ENCODE results near the gene ADAMTS2.

DNA sequence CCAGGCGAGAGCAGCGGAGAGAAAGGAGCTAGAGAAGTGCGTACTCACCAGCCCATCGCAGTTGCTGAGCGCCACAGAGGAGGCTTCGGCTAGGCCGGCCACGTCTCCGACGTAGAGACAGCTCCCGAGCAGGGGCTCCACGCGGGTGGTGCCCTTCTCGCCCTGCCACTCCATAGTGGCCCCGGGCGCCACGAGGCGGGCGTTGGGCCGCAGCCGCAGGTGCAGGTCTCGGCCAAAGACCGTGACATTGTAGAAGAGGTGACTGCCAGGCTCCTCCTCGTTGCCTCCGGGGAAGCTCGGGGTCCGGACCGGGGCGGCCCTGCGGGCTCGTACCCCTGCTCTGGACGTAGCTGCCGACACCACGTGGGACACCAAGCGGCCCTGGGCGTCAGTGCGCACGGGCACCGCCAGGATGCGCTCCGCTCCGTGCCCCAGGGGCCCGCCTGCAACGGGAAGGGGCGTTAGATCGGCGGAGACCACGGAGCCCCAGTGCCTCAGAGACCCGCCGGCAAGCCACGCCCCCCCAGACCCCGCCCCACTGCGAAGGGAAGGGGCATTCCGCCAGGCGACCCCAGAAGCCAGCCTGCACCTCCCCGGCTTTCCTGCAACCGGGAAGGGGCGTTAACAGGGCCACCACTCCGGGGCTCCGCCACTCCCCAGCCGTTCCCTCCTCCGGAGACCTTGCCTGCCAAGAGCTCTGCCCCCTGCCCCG is 1.4 kb downstream of the ADAMTS2 start:
- TF ChIP-seq, protein P1, sequence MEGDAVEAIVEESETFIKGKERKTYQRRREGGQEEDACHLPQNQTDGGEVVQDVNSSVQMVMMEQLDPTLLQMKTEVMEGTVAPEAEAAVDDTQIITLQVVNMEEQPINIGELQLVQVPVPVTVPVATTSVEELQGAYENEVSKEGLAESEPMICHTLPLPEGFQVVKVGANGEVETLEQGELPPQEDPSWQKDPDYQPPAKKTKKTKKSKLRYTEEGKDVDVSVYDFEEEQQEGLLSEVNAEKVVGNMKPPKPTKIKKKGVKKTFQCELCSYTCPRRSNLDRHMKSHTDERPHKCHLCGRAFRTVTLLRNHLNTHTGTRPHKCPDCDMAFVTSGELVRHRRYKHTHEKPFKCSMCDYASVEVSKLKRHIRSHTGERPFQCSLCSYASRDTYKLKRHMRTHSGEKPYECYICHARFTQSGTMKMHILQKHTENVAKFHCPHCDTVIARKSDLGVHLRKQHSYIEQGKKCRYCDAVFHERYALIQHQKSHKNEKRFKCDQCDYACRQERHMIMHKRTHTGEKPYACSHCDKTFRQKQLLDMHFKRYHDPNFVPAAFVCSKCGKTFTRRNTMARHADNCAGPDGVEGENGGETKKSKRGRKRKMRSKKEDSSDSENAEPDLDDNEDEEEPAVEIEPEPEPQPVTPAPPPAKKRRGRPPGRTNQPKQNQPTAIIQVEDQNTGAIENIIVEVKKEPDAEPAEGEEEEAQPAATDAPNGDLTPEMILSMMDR (conservative IDR thresholded peaks at IDR 0.05; ENCODE audit: low read depth, low read length) = no peak
- TF ChIP-seq EZH2 (IDR thresholded peaks at IDR 0.05; ENCODE audit: low read length, unreplicated experiment) = no peak
